ENCODE measurements around the gene DCUN1D3. TPM values are rescaled to one million over a fixed set of nuclear protein-coding genes. Genes with fewer than 3 reads are reported as not detected.

The DCUN1D3 gene
- total RNA-seq, 2 donors from 2014 or later, result 7.2 to 16.5 TPM

DNA sequence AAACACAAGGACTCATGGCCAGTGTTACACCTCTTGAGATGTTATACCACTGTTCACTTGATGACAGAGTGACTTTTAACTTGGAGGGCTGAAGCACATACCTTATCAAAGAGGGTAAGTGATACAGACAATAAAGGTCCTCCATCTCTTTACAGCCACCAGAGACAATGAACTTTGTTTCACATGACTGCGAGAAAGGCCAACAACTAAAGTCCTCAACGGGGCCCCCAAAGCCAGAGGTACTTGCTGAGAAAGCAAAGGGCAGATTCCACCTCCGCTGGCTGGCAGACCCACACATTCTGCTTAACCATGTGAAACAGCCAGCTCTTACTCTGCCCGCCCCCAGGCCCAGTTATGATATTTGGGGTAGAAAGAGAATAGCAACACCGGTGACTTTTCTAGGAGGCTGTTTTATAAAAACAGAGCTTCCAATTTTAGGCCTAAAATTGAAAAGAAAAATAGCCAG is 21.4 kb downstream of the DCUN1D3 start:
- TF ChIP-seq POLR2A (IDR thresholded peaks at IDR 0.05) (no peak), POLR2AphosphoS5 (IDR thresholded peaks at IDR 0.05) (no peak), CTCF (IDR thresholded peaks at IDR 0.05) (no peak)
- no peak for DNase-seq (ENCODE audit: low spot score)
- no peaks in the 10 kb centered on the region for H3K36me3 ChIP-seq
- intact Hi-C loops (cut with DNase I), result no loop called here
- no peak overlapping the region for H3K4me3 ChIP-seq
- 70% methylated on average over 5 of the region's 5 CpGs for WGBS
- H3K27me3 ChIP-seq (replicated peaks; ENCODE audit: insufficient read depth), result no peaks in the 10 kb centered on the region
- H3K4me1 ChIP-seq (replicated peaks), result peaks cover 4% of the 10 kb centered on the region
- H3K27ac ChIP-seq, result no peak overlapping the region
- H3K9me3 ChIP-seq, result no peaks in the 10 kb centered on the region

GRCh38 chr16:20875355-20875650 is 24.9 kb downstream of the DCUN1D3 start:
- TF ChIP-seq CTCF (IDR thresholded peaks at IDR 0.05), result no peak
- no peak for TF ChIP-seq POLR2A (IDR thresholded peaks at IDR 0.05)
- no peak for TF ChIP-seq POLR2AphosphoS5 (IDR thresholded peaks at IDR 0.05)
- no peak for DNase-seq (ENCODE audit: low spot score)
- Histone ChIP-seq H3K36me3 (no peaks in the 10 kb centered on the region), H3K27me3 (replicated peaks; ENCODE audit: insufficient read depth) (no peaks in the 10 kb centered on the region), H3K4me3 (no peak overlapping the region), H3K4me1 (replicated peaks) (peaks cover 6% of the 10 kb centered on the region), H3K9me3 (no peaks in the 10 kb centered on the region), H3K27ac (no peak overlapping the region)
- intact Hi-C loops (cut with DNase I), result no loop called here
- WGBS, result 70% methylated on average over 1 of the region's 1 CpG

DNA sequence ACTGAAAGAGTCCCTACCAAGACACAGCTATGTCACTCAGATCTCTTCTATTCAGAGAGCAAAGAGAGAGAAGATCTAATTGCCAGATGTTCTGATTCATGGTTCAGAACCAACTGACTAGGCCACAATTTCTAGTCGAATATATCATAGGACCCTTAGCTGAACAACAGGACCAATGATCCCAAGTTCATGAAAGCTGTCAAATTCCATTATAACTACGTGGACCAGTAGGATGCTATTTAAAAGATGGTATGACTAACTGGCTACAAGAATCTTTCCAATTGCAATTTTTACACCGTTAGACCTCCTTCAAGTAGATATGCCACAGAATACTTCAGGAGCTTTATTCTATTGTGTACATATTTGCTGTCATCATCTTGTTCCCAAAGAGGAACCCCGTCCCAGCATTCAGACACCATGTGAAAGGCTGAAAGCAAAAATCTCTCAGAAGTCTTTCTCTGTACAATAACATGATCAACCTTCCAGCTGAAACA is 26.0 kb downstream of the DCUN1D3 start:
- Histone ChIP-seq H3K27ac (peak overlapping the region in 1 of 2 donors; percentile 10), H3K4me3 (no peak overlapping the region), H3K4me1 (replicated peaks) (peaks cover 2% of the 10 kb centered on the region), H3K36me3 (no peaks in the 10 kb centered on the region), H3K27me3 (replicated peaks; ENCODE audit: insufficient read depth) (no peaks in the 10 kb centered on the region), H3K9me3 (no peaks in the 10 kb centered on the region)
- DNase-seq (ENCODE audit: low spot score), result no peak
- WGBS, result 58% methylated on average over 4 of the region's 4 CpGs
- intact Hi-C loops (cut with DNase I), result no loop called here
- TF ChIP-seq CTCF (IDR thresholded peaks at IDR 0.05) (no peak), POLR2AphosphoS5 (IDR thresholded peaks at IDR 0.05) (no peak), POLR2A (IDR thresholded peaks at IDR 0.05) (no peak)

GRCh38 chr16:20873331-20873730 is 26.8 kb downstream of the DCUN1D3 start:
- H3K27ac ChIP-seq, result no peak overlapping the region
- no peak overlapping the region for H3K4me3 ChIP-seq
- no peak for TF ChIP-seq CTCF (IDR thresholded peaks at IDR 0.05)

DNA sequence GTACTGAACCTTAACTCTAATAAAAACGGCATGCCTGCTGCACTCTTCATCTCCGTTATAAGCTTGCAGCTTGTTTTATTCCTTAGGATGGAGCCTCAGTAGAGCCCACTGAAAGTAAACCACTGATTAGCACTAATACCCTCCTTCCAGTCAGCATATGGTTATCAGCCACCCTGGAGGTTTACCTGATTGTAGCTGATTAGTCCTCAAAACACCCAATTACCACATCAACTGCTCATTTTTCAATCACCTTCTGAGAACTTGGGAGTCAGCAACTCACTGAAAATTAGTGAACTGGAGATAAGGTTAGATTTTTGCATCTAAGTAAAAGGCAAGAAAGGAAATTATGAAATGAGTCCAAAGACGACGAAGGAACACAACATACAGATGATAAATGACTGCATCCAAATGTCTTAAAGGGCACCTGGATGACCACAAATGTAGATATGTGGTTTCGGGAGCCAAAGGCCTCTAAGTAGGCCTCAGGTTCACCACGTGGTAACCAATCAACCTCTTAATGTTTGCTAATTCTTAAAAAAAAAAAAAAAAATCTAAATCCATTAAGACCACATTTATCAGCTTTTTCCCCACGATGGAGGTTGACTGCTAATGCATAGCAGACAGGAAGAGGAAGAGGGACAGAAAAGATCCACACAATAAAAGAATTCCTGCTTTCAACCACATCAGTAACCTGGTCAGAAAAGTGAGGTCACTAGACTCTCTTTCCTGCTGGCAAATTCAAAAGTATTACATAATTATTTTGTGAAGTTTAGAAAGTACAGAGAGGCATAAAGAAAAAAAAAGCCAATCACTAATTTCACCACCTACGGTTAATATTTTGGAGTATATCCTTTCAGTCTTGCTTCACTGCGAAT is 28.0 kb downstream of the DCUN1D3 start:
- 75% methylated on average over 9 of the region's 9 CpGs for WGBS
- Histone ChIP-seq H3K4me1 (replicated peaks) (peaks cover 2% of the 10 kb centered on the region), H3K9me3 (no peaks in the 10 kb centered on the region), H3K4me3 (no peak overlapping the region), H3K36me3 (no peaks in the 10 kb centered on the region), H3K27me3 (replicated peaks; ENCODE audit: insufficient read depth) (no peaks in the 10 kb centered on the region), H3K27ac (no peak overlapping the region)
- no peak for DNase-seq (ENCODE audit: low spot score)
- intact Hi-C loops (cut with DNase I), result no loop called here
- TF ChIP-seq POLR2A (IDR thresholded peaks at IDR 0.05) (no peak), POLR2AphosphoS5 (IDR thresholded peaks at IDR 0.05) (no peak), CTCF (IDR thresholded peaks at IDR 0.05) (no peak)

More at GRCh38 chr16:20873331-20873730, 26.8 kb downstream of the DCUN1D3 start:
- intact Hi-C loops (cut with DNase I), result no loop called here
- H3K9me3 ChIP-seq, result no peaks in the 10 kb centered on the region
- no peak for DNase-seq (ENCODE audit: low spot score)
- H3K4me1 ChIP-seq (replicated peaks), result peaks cover 2% of the 10 kb centered on the region
- no peaks in the 10 kb centered on the region for H3K36me3 ChIP-seq
- H3K27me3 ChIP-seq (replicated peaks; ENCODE audit: insufficient read depth), result no peaks in the 10 kb centered on the region
- 95% methylated on average over 3 of the region's 3 CpGs for WGBS
